GM18907 (cell line): ENCODE data around the gene CD40.

Experiments
- ATAC-seq: cut with Tn5 transposase; IDR thresholded peaks from one replicate; pipeline ENCODE4 v1.9.1; 2021; ENCODE audit warnings: mild to moderate bottlenecking, moderate library complexity; ENCODE audit not compliant: unreplicated experiment

The CD40 gene

GRCh38 chr20:46142124-46142523 lies 24.0 kb downstream of the CD40 start:
- ATAC-seq = no peak

- ATAC-seq = no peak
These were observed 26.4 kb downstream of the CD40 start for GRCh38 chr20:46144432-46145025.

GRCh38 chr20:46145713-46146112 lies 27.6 kb downstream of the CD40 start:
- ATAC-seq = no peak

GRCh38 chr20:46148313-46149208 lies 30.4 kb downstream of the CD40 start:
- ATAC-seq = no peak

GRCh38 chr20:46150943-46151342 lies 32.8 kb downstream of the CD40 start:
- no peak for ATAC-seq

GRCh38 chr20:46151936-46152335 lies 33.8 kb downstream of the CD40 start:
- ATAC-seq = no peak

- no peak for ATAC-seq
These were observed 34.9 kb downstream of the CD40 start for GRCh38 chr20:46152824-46153586.

GRCh38 chr20:46154305-46154704 lies 36.2 kb downstream of the CD40 start:
- ATAC-seq = no peak

GRCh38 chr20:46154796-46155195 lies 36.7 kb downstream of the CD40 start:
- no peak for ATAC-seq

GRCh38 chr20:46156065-46156464 lies 38.0 kb downstream of the CD40 start:
- ATAC-seq = no peak

- no peak for ATAC-seq
These were observed 39.0 kb downstream of the CD40 start for GRCh38 chr20:46157076-46157592.

- no peak for ATAC-seq
These were observed 39.5 kb downstream of the CD40 start for GRCh38 chr20:46157625-46158024.

- no peak for ATAC-seq
These were observed 40.4 kb downstream of the CD40 start for GRCh38 chr20:46158476-46158987.

GRCh38 chr20:46159101-46159897 lies 41.2 kb downstream of the CD40 start:
- no peak for ATAC-seq

- ATAC-seq = no peak
These were observed 42.5 kb downstream of the CD40 start for GRCh38 chr20:46160661-46161060.

- no peak for ATAC-seq
These were observed 43.8 kb downstream of the CD40 start for GRCh38 chr20:46161921-46162320.

- no peak for ATAC-seq
These were observed 46.1 kb downstream of the CD40 start for GRCh38 chr20:46164254-46164653.

GRCh38 chr20:46167080-46167479 lies 49.0 kb downstream of the CD40 start:
- no peak for ATAC-seq

- ATAC-seq = no peak
These were observed 50.3 kb downstream of the CD40 start for GRCh38 chr20:46168438-46168837.
